RWPE2 (cell line): ENCODE results near the gene FOSL1.

Experiments used
- ATAC-seq: fragments of 200-7000 bp; cut with Tn5 transposase; 3 replicates; pipeline ENCODE4 v1.9.1; 2021; ENCODE audit warnings: low read depth
- DNase-seq: peaks from one replicate; pipeline ENCODE4 v3.0.0-alpha.2; 2020; ENCODE audit warnings: low spot score
- H3K27ac ChIP-seq: fragments of 450-650 bp; 2 replicates; pipeline ENCODE4 v1.5.1; 2017; ENCODE audit warnings: mild to moderate bottlenecking; ENCODE audit not compliant: poor library complexity, severe bottlenecking
- H3K27me3 ChIP-seq: fragments of 250-450 bp; sonication (Bioruptor Pico); 2 replicates; pipeline ENCODE4 v1.5.1; 2021; ENCODE audit warnings: mild to moderate bottlenecking, moderate library complexity; ENCODE audit not compliant: insufficient read depth, poor library complexity, severe bottlenecking
- H3K36me3 ChIP-seq: fragments of 250-450 bp; sonication (Bioruptor Pico); 2 replicates; pipeline ENCODE4 v1.5.1; 2020; ENCODE audit warnings: low read depth, mild to moderate bottlenecking, moderate library complexity
- H3K4me1 ChIP-seq: fragments of 250-450 bp; sonication (Bioruptor Pico); 2 replicates; pipeline ENCODE4 v1.5.1; 2021; ENCODE audit warnings: mild to moderate bottlenecking, moderate library complexity; ENCODE audit not compliant: insufficient read depth, poor library complexity, severe bottlenecking
- H3K4me3 ChIP-seq: fragments of 250-450 bp; sonication (Bioruptor Pico); 2 replicates; pipeline ENCODE4 v1.5.1; 2021; ENCODE audit warnings: mild to moderate bottlenecking, moderate library complexity; ENCODE audit not compliant: severe bottlenecking
- H3K9me3 ChIP-seq: fragments of 250-450 bp; sonication (Bioruptor Pico); 2 replicates; pipeline ENCODE4 v1.5.1; 2021; ENCODE audit warnings: mild to moderate bottlenecking, moderate library complexity; ENCODE audit not compliant: severe bottlenecking
- CTCF ChIP-seq: fragments of 450-650 bp; IDR thresholded peaks from one replicate; pipeline ENCODE4 v1.5.1; 2017; ENCODE audit warnings: mild to moderate bottlenecking, moderate library complexity; ENCODE audit not compliant: poor library complexity, severe bottlenecking

Gene FOSL1

GRCh38 chr11:65859095-65859811, 40.9 kb downstream of the FOSL1 start:
- H3K27ac ChIP-seq = peak overlapping the region; percentile 91
- TF ChIP-seq CTCF = no peak
- H3K36me3 ChIP-seq = peaks cover 60% of the 10 kb centered on the region
- no peaks in the 10 kb centered on the region for H3K27me3 ChIP-seq
- H3K9me3 ChIP-seq = no peaks in the 10 kb centered on the region
- no peaks in the 10 kb centered on the region for H3K4me1 ChIP-seq
- peak overlapping the region; percentile 97 for H3K4me3 ChIP-seq
- ATAC-seq = peak; percentile 71
- peak; percentile 99 for DNase-seq

GRCh38 chr11:65858681-65859087, 41.5 kb downstream of the FOSL1 start:
- DNase-seq (no peak), ATAC-seq (no peak)
- no peaks in the 10 kb centered on the region for H3K4me1 ChIP-seq
- peak overlapping the region; percentile 97 for H3K4me3 ChIP-seq
- H3K9me3 ChIP-seq = no peaks in the 10 kb centered on the region
- H3K36me3 ChIP-seq = peaks cover 60% of the 10 kb centered on the region
- H3K27ac ChIP-seq = peak overlapping the region; percentile 91
- no peak for TF ChIP-seq CTCF
- H3K27me3 ChIP-seq = no peaks in the 10 kb centered on the region

- ATAC-seq (peak; percentile 68), DNase-seq (peak; percentile 99)
- no peak for TF ChIP-seq CTCF
- Histone ChIP-seq H3K27me3 (no peaks in the 10 kb centered on the region), H3K4me1 (no peaks in the 10 kb centered on the region), H3K4me3 (peak within 1 kb of the TSS; percentile 97), H3K27ac (peak within 1 kb of the TSS; percentile 91), H3K36me3 (peaks cover 60% of the 10 kb centered on the region), H3K9me3 (no peaks in the 10 kb centered on the region)
These were observed 42.1 kb downstream of the FOSL1 start, which contains the start of gene CFL1 for GRCh38 chr11:65857853-65858680. CFL1 (minus strand) TSS chr11:65858180; CDS start chr11:65858099, 81 bp downstream.

GRCh38 chr11:65857500-65857852, 42.7 kb downstream of the FOSL1 start:
- Histone ChIP-seq H3K27ac (peak overlapping the region; percentile 91), H3K9me3 (no peaks in the 10 kb centered on the region), H3K36me3 (peaks cover 55% of the 10 kb centered on the region), H3K4me3 (peak overlapping the region; percentile 97), H3K27me3 (no peaks in the 10 kb centered on the region), H3K4me1 (no peaks in the 10 kb centered on the region)
- no peak for DNase-seq
- ATAC-seq = no peak
- no peak for TF ChIP-seq CTCF
